Measurements from ENCODE around the gene SLFN12.

- TF ChIP-seq CTCF (IDR thresholded peaks at IDR 0.05) = no peak
- no peak for TF ChIP-seq POLR2A (IDR thresholded peaks at IDR 0.05)
These were observed 15.6 kb downstream of the SLFN12 start for GRCh38 chr17:35416659-35417058.

All from breast epithelium (tissue), 3 donors.